ENCODE measurements around the gene PTCHD1.

Gene PTCHD1

DNA sequence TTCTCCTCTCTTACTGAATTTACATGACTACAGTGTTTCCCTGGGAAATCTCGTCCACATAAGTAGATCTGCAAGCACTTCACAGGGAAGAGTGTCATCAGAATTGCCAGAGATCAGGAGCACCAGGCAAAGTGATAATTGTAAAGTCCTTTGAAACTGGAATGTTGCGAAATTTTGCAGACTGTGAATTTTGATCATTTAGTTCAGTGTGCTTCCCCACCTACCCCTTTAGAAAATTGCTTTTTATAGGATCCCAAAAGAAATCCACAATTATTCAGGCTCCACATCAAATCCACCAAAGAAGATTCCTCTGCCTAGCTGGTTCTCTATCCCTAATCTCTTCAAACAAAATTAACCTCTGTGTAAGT, 10.2 kb downstream of the PTCHD1 start:
- Histone ChIP-seq H3K9me3 (ENCODE audit: control insufficient read depth, low read length) (no peaks in the 10 kb centered on the region), H3K27ac (ENCODE audit: insufficient read depth, low read depth, low read length, poor library complexity, severe bottlenecking) (no peak overlapping the region), H3K36me3 (ENCODE audit: control insufficient read depth, insufficient read depth, low read length) (no peaks in the 10 kb centered on the region), H3K4me1 (ENCODE audit: control insufficient read depth, insufficient read depth, low read length) (no peaks in the 10 kb centered on the region), H3K27me3 (ENCODE audit: control insufficient read depth, insufficient read depth, low read length, poor library complexity, severe bottlenecking) (no peaks in the 10 kb centered on the region), H3K4me3 (ENCODE audit: insufficient read depth, low read depth, low read length) (no peak overlapping the region)
- 62 to 64% methylated on average over 2 of the region's 2 CpGs for WGBS, 2 experiments

DNA sequence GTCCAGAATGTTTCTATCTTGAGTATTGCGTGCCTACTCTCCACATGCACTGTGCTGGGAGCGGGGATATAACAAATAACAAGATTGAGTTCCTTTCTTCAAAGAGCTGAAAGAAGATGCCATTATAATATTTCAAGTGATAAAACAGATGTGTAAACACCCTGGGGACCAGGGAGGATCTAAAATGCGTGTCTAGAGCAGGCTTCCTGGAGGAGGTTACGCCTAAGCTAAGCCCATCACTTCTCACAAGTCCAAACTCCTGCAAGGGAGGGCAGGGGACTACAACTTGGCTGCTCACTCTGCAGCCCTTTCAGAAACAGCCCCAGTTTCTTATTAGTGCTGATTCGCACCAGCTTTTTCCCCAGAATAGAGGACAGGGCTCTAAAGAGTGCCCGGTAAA, 21.5 kb downstream of the PTCHD1 start:
- Histone ChIP-seq H3K9me3 (ENCODE audit: control insufficient read depth, low read length) (no peaks in the 10 kb centered on the region), H3K36me3 (ENCODE audit: control insufficient read depth, insufficient read depth, low read length) (no peaks in the 10 kb centered on the region), H3K4me1 (ENCODE audit: control insufficient read depth, insufficient read depth, low read length) (no peaks in the 10 kb centered on the region), H3K4me3 (ENCODE audit: insufficient read depth, low read depth, low read length) (no peak overlapping the region), H3K27ac (ENCODE audit: insufficient read depth, low read depth, low read length, poor library complexity, severe bottlenecking) (no peak overlapping the region), H3K27me3 (ENCODE audit: control insufficient read depth, insufficient read depth, low read length, poor library complexity, severe bottlenecking) (no peaks in the 10 kb centered on the region)
- 89 to 100% methylated on average over 3 to 5 of the region's 6 CpGs for WGBS, 2 experiments

DNA sequence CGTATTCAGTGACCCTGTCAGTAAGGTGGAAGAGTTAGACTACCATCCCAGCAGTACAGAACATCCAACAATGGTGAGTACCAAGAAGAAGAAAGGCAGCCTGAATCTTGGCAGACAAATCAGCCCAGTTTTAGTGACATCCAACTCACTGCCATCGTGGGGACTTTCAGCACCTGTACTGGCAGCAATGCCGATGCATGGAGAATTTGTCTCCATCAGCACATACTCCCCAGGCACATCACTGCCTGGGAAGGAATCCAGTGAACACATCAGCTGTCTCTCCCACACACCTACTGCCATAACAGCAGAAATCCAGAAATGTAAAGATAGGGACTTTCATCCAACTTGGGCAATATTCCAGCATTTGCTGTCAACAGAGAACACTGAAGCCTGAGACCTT, 29.8 kb downstream of the PTCHD1 start:
- H3K27me3 ChIP-seq (ENCODE audit: control insufficient read depth, insufficient read depth, low read length, poor library complexity, severe bottlenecking), result no peaks in the 10 kb centered on the region
- no peaks in the 10 kb centered on the region for H3K36me3 ChIP-seq (ENCODE audit: control insufficient read depth, insufficient read depth, low read length)
- H3K4me1 ChIP-seq (ENCODE audit: control insufficient read depth, insufficient read depth, low read length), result no peaks in the 10 kb centered on the region
- no peak overlapping the region for H3K4me3 ChIP-seq (ENCODE audit: insufficient read depth, low read depth, low read length)
- H3K9me3 ChIP-seq (ENCODE audit: control insufficient read depth, low read length), result no peaks in the 10 kb centered on the region
- no peak overlapping the region for H3K27ac ChIP-seq (ENCODE audit: insufficient read depth, low read depth, low read length, poor library complexity, severe bottlenecking)
- 93 to 96% methylated on average over 2 of the region's 3 CpGs for WGBS, 2 experiments

DNA sequence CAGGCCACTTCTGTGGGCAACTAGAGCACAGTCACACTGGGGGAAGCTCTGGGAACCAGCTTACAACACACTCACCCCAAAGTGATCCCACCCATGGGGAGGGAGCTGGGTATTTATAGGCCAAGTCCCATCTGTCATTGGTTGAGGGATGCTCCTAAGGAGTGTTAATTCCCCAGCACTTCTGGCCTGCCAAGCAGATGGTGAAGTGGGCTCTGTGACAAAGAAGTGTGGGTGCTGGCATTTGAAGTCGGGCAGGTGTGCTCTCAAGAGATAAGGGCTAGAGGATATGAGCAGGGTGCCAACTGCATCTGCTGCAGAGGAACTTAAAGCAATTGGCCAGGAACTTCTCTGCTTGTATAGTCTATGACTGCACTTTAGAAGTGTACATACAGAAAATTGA, 30.9 kb downstream of the PTCHD1 start:
- Histone ChIP-seq H3K4me3 (ENCODE audit: insufficient read depth, low read depth, low read length) (no peak overlapping the region), H3K36me3 (ENCODE audit: control insufficient read depth, insufficient read depth, low read length) (no peaks in the 10 kb centered on the region)
- WGBS, 2 experiments, result 92% methylated on average over 1 of the region's 1 CpG

DNA sequence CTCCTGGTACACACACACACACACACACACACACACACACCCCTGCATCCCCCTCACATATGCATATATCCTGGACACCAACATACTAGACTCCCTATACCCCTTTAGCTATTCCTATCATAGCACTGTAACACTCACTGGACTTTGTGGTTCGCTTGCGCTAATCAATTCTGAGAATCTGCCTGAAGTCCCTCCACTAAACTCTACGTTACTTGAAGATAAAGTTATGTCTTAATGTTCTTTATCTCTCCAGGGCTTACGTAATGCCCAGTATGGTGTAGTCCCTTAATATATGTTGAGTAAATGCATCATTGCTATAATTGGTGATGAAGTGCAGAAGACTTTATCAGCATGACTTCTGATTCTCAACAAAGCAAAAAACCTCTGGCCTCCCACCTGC, 32.3 kb downstream of the PTCHD1 start:
- Histone ChIP-seq H3K27me3 (ENCODE audit: control insufficient read depth, insufficient read depth, low read length, poor library complexity, severe bottlenecking) (no peaks in the 10 kb centered on the region), H3K36me3 (ENCODE audit: control insufficient read depth, insufficient read depth, low read length) (no peaks in the 10 kb centered on the region), H3K4me3 (ENCODE audit: insufficient read depth, low read depth, low read length) (no peak overlapping the region), H3K4me1 (ENCODE audit: control insufficient read depth, insufficient read depth, low read length) (no peaks in the 10 kb centered on the region), H3K27ac (ENCODE audit: insufficient read depth, low read depth, low read length, poor library complexity, severe bottlenecking) (no peak overlapping the region), H3K9me3 (ENCODE audit: control insufficient read depth, low read length) (no peaks in the 10 kb centered on the region)
- 81 to 95% methylated on average over 3 of the region's 4 CpGs for WGBS, 2 experiments

More for the DNA sequence above, 30.9 kb downstream of the PTCHD1 start:
- Histone ChIP-seq H3K27ac (ENCODE audit: insufficient read depth, low read depth, low read length, poor library complexity, severe bottlenecking) (no peak overlapping the region), H3K27me3 (ENCODE audit: control insufficient read depth, insufficient read depth, low read length, poor library complexity, severe bottlenecking) (no peaks in the 10 kb centered on the region), H3K4me1 (ENCODE audit: control insufficient read depth, insufficient read depth, low read length) (no peaks in the 10 kb centered on the region), H3K9me3 (ENCODE audit: control insufficient read depth, low read length) (no peaks in the 10 kb centered on the region)

DNA sequence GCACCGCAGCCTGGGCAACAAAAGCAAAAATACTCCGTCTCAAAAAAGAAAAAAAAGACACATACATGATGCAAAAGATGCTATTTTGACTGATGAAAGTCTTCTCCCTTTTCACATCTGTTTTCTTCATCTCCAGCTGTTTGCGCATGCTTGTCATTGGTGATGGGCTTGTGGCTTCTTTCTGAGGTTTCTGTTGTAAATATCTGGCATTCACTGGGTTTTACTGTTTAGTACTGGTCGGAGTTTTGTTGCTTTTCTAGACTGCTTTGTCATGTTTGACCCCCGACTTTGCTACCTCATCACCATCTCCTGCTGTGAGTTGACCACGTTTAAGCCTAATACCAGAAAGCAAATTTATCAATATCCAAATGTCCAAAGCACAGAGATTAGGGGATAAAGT, 34.4 kb downstream of the PTCHD1 start:
- H3K9me3 ChIP-seq (ENCODE audit: control insufficient read depth, low read length), result no peaks in the 10 kb centered on the region
- 80 to 91% methylated on average over 5 to 6 of the region's 6 CpGs for WGBS, 2 experiments
- H3K27ac ChIP-seq (ENCODE audit: insufficient read depth, low read depth, low read length, poor library complexity, severe bottlenecking), result no peak overlapping the region
- no peaks in the 10 kb centered on the region for H3K36me3 ChIP-seq (ENCODE audit: control insufficient read depth, insufficient read depth, low read length)
- no peak overlapping the region for H3K4me3 ChIP-seq (ENCODE audit: insufficient read depth, low read depth, low read length)
- H3K4me1 ChIP-seq (ENCODE audit: control insufficient read depth, insufficient read depth, low read length), result no peaks in the 10 kb centered on the region
- H3K27me3 ChIP-seq (ENCODE audit: control insufficient read depth, insufficient read depth, low read length, poor library complexity, severe bottlenecking), result no peaks in the 10 kb centered on the region

DNA sequence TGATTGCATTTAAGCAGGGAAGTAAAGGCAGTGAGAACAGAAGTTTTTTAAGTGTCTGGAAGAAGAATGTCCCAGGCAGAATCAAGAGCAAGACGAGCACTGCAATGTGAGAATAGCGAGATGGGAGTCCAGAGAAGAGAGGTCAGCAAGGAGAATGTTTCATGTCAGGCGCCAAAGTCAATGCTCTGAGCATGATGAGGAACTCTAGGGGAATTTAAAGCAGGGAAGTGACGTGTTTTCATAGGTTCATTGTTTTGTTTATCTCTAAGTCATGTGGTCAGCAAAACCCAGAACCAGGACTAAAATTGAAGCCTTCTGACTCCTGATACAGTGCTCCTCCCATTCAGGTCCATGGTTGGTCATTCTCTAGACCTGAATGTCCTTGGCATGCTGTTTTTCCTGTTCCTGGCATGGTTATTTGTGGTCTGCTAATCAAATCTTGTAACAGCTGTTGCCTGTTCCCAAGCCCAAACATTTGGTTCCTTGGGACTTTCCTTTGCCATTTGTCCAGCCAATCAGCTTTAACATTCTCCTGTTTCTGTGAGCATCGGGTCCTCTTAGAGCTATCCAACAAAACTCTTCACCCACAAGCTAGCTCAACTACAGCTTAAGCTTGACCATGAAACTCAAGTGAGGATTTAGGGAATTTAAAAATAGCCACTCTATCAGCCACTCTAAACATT, 37.7 kb downstream of the PTCHD1 start:
- Histone ChIP-seq H3K27ac (ENCODE audit: insufficient read depth, low read depth, low read length, poor library complexity, severe bottlenecking) (no peak overlapping the region), H3K27me3 (ENCODE audit: control insufficient read depth, insufficient read depth, low read length, poor library complexity, severe bottlenecking) (no peaks in the 10 kb centered on the region), H3K36me3 (ENCODE audit: control insufficient read depth, insufficient read depth, low read length) (no peaks in the 10 kb centered on the region), H3K4me1 (ENCODE audit: control insufficient read depth, insufficient read depth, low read length) (no peaks in the 10 kb centered on the region), H3K4me3 (ENCODE audit: insufficient read depth, low read depth, low read length) (no peak overlapping the region), H3K9me3 (ENCODE audit: control insufficient read depth, low read length) (no peaks in the 10 kb centered on the region)
- 95 to 96% methylated on average over 4 to 5 of the region's 5 CpGs for WGBS, 2 experiments

DNA sequence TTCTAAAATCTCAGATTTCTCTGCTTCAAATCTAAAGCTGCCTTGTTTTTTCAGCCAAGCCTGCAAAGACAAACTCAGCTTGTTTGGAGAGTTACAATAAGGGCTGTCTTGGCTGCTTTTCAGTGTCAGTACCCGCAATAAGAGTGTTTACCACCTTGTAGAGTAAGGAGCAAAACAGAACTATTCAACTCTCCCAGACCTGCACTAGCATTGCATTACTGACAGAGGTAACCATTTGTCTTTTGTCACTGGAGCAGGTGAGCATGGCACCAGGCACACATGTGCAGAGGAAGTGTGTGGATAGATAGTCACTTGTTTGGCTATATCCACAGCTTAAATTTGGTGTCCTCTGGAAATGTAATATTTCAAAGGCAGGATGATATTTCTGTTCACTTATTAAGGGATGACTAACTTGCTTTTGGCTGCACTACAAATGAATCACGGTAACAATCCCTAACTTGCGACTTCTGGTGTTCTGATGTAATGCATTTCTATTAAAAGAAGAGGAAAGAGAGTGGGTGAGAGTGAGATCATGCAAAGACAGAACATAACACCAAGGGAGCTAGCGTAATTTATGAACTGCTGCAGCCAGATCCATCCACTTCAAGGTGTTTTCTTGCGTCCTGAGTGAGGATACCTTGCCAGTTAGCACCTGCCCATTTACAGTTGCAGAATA, 38.6 kb downstream of the PTCHD1 start:
- no peaks in the 10 kb centered on the region for H3K4me1 ChIP-seq (ENCODE audit: control insufficient read depth, insufficient read depth, low read length)
- H3K27me3 ChIP-seq (ENCODE audit: control insufficient read depth, insufficient read depth, low read length, poor library complexity, severe bottlenecking), result no peaks in the 10 kb centered on the region
- H3K27ac ChIP-seq (ENCODE audit: insufficient read depth, low read depth, low read length, poor library complexity, severe bottlenecking), result no peak overlapping the region
- WGBS, 2 experiments, result 94 to 98% methylated on average over 5 of the region's 5 CpGs
- no peaks in the 10 kb centered on the region for H3K9me3 ChIP-seq (ENCODE audit: control insufficient read depth, low read length)
- no peak overlapping the region for H3K4me3 ChIP-seq (ENCODE audit: insufficient read depth, low read depth, low read length)
- no peaks in the 10 kb centered on the region for H3K36me3 ChIP-seq (ENCODE audit: control insufficient read depth, insufficient read depth, low read length)

DNA sequence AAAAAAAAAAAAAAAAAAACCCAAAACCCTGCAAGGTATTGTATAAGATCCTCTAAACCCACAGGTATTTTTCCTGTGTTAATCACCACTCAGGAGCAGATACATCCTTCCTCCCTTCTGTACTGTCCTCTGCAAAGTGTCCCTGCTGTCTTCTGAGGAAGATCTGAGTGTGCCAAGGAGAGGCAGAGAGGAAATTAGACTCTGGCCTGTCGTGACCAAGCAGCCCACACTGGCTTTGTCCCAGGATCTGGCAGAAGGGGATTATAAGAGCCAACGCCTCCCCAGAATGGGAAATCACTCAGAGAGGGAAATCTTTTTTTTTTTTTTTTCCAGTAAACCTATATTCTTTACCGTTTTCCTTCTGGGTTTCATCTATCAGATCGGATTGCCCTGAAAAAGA, 39.6 kb downstream of the PTCHD1 start:
- no peaks in the 10 kb centered on the region for H3K36me3 ChIP-seq (ENCODE audit: control insufficient read depth, insufficient read depth, low read length)
- no peaks in the 10 kb centered on the region for H3K9me3 ChIP-seq (ENCODE audit: control insufficient read depth, low read length)
- no peaks in the 10 kb centered on the region for H3K4me1 ChIP-seq (ENCODE audit: control insufficient read depth, insufficient read depth, low read length)
- WGBS, 2 experiments, result 50 to 69% methylated on average over 1 to 2 of the region's 4 CpGs
- no peak overlapping the region for H3K4me3 ChIP-seq (ENCODE audit: insufficient read depth, low read depth, low read length)
- H3K27me3 ChIP-seq (ENCODE audit: control insufficient read depth, insufficient read depth, low read length, poor library complexity, severe bottlenecking), result no peaks in the 10 kb centered on the region
- H3K27ac ChIP-seq (ENCODE audit: insufficient read depth, low read depth, low read length, poor library complexity, severe bottlenecking), result no peak overlapping the region

DNA sequence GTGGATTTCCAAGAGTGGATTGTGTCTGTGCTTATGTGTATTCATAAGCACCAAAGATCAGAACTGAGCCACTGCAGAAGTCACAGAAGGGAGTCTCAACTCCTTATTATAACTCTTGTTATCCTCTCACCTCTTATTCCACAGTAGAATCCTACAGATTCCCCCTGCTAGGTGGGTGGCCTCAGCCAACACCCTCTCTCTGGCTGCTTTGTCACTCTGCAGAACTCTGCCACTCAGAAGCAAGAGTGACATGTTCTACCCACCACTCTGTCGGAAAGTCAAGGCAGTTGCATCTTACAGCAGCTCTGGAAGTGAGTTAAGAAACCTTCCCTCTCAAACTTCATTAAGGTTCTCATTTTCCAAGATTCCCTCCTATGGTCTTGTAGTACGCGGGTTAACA, 41.9 kb downstream of the PTCHD1 start:
- Histone ChIP-seq H3K27me3 (ENCODE audit: control insufficient read depth, insufficient read depth, low read length, poor library complexity, severe bottlenecking) (no peaks in the 10 kb centered on the region), H3K9me3 (ENCODE audit: control insufficient read depth, low read length) (no peaks in the 10 kb centered on the region), H3K36me3 (ENCODE audit: control insufficient read depth, insufficient read depth, low read length) (no peaks in the 10 kb centered on the region), H3K4me1 (ENCODE audit: control insufficient read depth, insufficient read depth, low read length) (no peaks in the 10 kb centered on the region), H3K4me3 (ENCODE audit: insufficient read depth, low read depth, low read length) (no peak overlapping the region), H3K27ac (ENCODE audit: insufficient read depth, low read depth, low read length, poor library complexity, severe bottlenecking) (no peak overlapping the region)
- WGBS, 2 experiments, result 93 to 97% methylated on average over 3 of the region's 3 CpGs

All from ectodermal cell (in vitro differentiated cells).